GM21360 (cell line): ENCODE results near the gene AHNAK.

ENCODE experiments used
- ATAC-seq: cut with Tn5 transposase; IDR thresholded peaks from one replicate; pipeline ENCODE4 v1.9.1; 2021; ENCODE audit warnings: mild to moderate bottlenecking, moderate library complexity; ENCODE audit not compliant: unreplicated experiment

The AHNAK gene

GRCh38 chr11:62538470-62539237 is 8.0 kb downstream of the AHNAK start:
- no peak for ATAC-seq

GRCh38 chr11:62536301-62536957 is 10.2 kb downstream of the AHNAK start:
- ATAC-seq, result no peak

- no peak for ATAC-seq
These were observed 10.8 kb downstream of the AHNAK start for GRCh38 chr11:62535802-62536201.

GRCh38 chr11:62534779-62535545 is 11.6 kb downstream of the AHNAK start:
- ATAC-seq, result no peak

- ATAC-seq, result no peak
These were observed 14.5 kb downstream of the AHNAK start for GRCh38 chr11:62532096-62532495.

GRCh38 chr11:62516736-62517371 is 29.8 kb downstream of the AHNAK start:
- no peak for ATAC-seq

- ATAC-seq, result no peak
These were observed 32.5 kb downstream of the AHNAK start for GRCh38 chr11:62514151-62514550.

- no peak for ATAC-seq
These were observed 33.0 kb downstream of the AHNAK start for GRCh38 chr11:62513626-62514025.

- ATAC-seq, result no peak
These were observed 33.6 kb downstream of the AHNAK start for GRCh38 chr11:62512961-62513360.

- no peak for ATAC-seq
These were observed 38.1 kb downstream of the AHNAK start for GRCh38 chr11:62508336-62509058.

- ATAC-seq, result no peak
These were observed 39.5 kb downstream of the AHNAK start for GRCh38 chr11:62507125-62507422.

GRCh38 chr11:62506413-62507124 is 40.0 kb downstream of the AHNAK start:
- no peak for ATAC-seq

GRCh38 chr11:62505440-62506091 is 41.0 kb downstream of the AHNAK start:
- no peak for ATAC-seq

- no peak for ATAC-seq
These were observed 41.6 kb downstream of the AHNAK start for GRCh38 chr11:62505059-62505439.

GRCh38 chr11:62504158-62504973 is 42.2 kb downstream of the AHNAK start:
- ATAC-seq, result no peak

GRCh38 chr11:62502030-62502730 is 44.4 kb downstream of the AHNAK start:
- no peak for ATAC-seq

- ATAC-seq, result no peak
These were observed 45.1 kb downstream of the AHNAK start for GRCh38 chr11:62501432-62501891.

GRCh38 chr11:62500650-62501030 is 46.0 kb downstream of the AHNAK start:
- no peak for ATAC-seq
